Thoracic aorta (tissue), 2 donors: ENCODE data around the gene ANXA8. TPM values are rescaled to one million over a fixed set of nuclear protein-coding genes. Genes with fewer than 3 reads are reported as not detected.

ENCODE experiments used
- ATAC-seq: fragments of 150-250 bp; one replicate; pipeline ENCODE4 v1.8.0; 2017; ENCODE audit warnings: low read depth; ENCODE audit not compliant: insufficient number of reproducible peaks, low FRiP score
- DNase-seq: peaks from one replicate; pipeline ENCODE4 v3.0.0-alpha.2; 2020; ENCODE audit warnings: low spot score
- H3K27ac ChIP-seq, 2 donors: fragments of 200-600 bp; sonication (generic); 1 replicate in 1 of 2; 2 replicates in 1 of 2; pipeline ENCODE4 v1.5.1; 2016; ENCODE audit warnings: mild to moderate bottlenecking in 2 of 2, moderate library complexity in 2 of 2
- H3K27me3 ChIP-seq: fragments of 200-600 bp; sonication (generic); replicated peaks from 2 replicates; pipeline ENCODE4 v1.6.0; 2016; ENCODE audit warnings: mild to moderate bottlenecking; ENCODE audit not compliant: insufficient read depth
- H3K36me3 ChIP-seq: fragments of 200-600 bp; sonication (generic); one replicate; pipeline ENCODE4 v1.5.1; 2016
- H3K4me1 ChIP-seq, 2 donors: fragments of 200-600 bp; sonication (generic); 1 replicate in 1 of 2; 2 replicates in 1 of 2; pipeline versions ENCODE4 v1.5.1 to v1.6.0; 2016; ENCODE audit warnings: low read depth in 2 of 2, mild to moderate bottlenecking in 1 of 2; ENCODE audit not compliant: control insufficient read depth in 1 of 2
- H3K4me3 ChIP-seq: fragments of 200-600 bp; sonication (generic); 2 replicates; pipeline ENCODE4 v1.5.1; 2016; ENCODE audit warnings: mild to moderate bottlenecking
- H3K9me3 ChIP-seq: fragments of 200-600 bp; sonication (generic); 2 replicates; pipeline ENCODE4 v1.5.1; 2016
- total RNA-seq, 2 donors: library from RNA; depleted of rRNA; stranded (reverse); fragments of >200 nt; gene quantifications; one replicate each; pipeline versions ENCODE4 v1.1.0 to v1.2.3, GENCODE V29; 2016
- TF ChIP-seq, protein P1 (sequence below): fragments of 200-600 bp; sonication (generic); IDR thresholded peaks from one replicate; pipeline ENCODE4 v1.5.1; 2019; ENCODE audit warnings: antibody characterized with exemption

Gene ANXA8
- total RNA-seq, 2 donors from 2014 or later = not detected

DNA sequence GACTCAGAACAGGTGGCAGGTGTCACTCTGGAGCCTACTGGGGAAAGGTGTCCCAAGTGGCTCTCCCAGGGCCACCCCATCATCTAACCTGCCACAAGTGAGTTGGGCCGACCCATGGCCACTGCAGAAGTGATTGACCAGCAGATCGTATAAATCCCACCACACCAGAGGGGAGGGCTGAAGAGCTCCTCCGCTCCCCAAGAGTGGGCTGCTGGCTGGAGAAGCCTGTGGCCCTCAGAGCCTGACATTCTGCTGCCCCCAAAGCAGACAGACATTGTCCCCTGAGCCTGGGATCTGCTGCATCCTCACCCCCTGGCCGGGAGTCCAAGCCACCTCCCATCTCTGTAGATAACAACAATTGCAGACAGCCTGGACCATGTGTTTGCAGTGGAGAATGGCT is 36.7 kb downstream of the ANXA8 start:
- ATAC-seq (no peak), DNase-seq (no peak)
- no peak overlapping the region for H3K4me3 ChIP-seq

DNA sequence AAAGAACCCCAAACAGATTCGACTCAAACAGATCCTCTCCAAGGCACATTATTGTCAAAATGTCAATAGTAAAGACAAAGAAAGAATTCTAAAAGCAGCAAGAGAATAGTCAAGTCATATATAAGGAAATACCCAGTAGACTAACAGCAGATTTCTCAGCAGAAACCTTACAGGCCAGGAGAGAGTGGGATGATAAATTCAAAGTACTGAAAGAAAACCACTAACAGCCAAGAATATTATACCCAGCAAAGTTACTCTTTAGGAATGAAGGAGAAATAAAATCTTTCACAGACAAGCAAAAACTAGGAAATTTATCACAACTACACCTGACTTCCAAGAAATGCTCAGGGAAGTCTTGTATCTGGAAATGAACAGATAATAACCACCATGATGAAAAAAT is 38.2 kb downstream of the ANXA8 start:
- no peak for ATAC-seq
- TF ChIP-seq, protein P1, sequence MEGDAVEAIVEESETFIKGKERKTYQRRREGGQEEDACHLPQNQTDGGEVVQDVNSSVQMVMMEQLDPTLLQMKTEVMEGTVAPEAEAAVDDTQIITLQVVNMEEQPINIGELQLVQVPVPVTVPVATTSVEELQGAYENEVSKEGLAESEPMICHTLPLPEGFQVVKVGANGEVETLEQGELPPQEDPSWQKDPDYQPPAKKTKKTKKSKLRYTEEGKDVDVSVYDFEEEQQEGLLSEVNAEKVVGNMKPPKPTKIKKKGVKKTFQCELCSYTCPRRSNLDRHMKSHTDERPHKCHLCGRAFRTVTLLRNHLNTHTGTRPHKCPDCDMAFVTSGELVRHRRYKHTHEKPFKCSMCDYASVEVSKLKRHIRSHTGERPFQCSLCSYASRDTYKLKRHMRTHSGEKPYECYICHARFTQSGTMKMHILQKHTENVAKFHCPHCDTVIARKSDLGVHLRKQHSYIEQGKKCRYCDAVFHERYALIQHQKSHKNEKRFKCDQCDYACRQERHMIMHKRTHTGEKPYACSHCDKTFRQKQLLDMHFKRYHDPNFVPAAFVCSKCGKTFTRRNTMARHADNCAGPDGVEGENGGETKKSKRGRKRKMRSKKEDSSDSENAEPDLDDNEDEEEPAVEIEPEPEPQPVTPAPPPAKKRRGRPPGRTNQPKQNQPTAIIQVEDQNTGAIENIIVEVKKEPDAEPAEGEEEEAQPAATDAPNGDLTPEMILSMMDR = no peak

More for the DNA sequence above, 36.7 kb downstream of the ANXA8 start:
- no peaks in the 10 kb centered on the region for H3K4me1 ChIP-seq
- no peak overlapping the region for H3K27ac ChIP-seq
- H3K27me3 ChIP-seq = no peaks in the 10 kb centered on the region
- TF ChIP-seq, protein P1 = no peak
- no peaks in the 10 kb centered on the region for H3K36me3 ChIP-seq
- peaks cover 5% of the 10 kb centered on the region for H3K9me3 ChIP-seq

GRCh38 chr10:47444047-47444446 is 39.9 kb downstream of the ANXA8 start:
- no peak for ATAC-seq
- no peaks in the 10 kb centered on the region for H3K36me3 ChIP-seq

More for the DNA sequence above, 38.2 kb downstream of the ANXA8 start:
- no peaks in the 10 kb centered on the region for H3K27me3 ChIP-seq
- no peak for DNase-seq
- no peak overlapping the region for H3K4me3 ChIP-seq
- no peak overlapping the region for H3K27ac ChIP-seq
- no peaks in the 10 kb centered on the region for H3K4me1 ChIP-seq
- H3K9me3 ChIP-seq = peaks cover 5% of the 10 kb centered on the region
- no peaks in the 10 kb centered on the region for H3K36me3 ChIP-seq

DNA sequence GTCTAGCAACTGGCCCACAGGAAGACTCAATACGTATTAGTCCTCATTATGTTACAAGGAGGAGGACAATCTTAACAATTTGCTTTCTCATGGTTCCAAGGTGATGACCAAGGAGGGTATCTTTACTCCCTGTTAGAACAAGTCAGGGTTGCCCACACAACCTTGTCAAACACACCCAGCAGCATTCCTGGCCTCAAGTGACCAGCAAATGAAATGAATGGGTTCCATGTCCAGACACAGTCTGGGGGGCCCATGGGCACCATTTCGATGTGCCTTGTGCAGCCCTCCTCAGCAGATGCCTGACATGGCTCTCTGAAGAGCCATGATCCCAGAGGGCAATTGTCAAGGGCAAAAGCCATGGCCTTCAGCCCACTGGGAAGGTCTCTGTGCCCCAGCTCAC is 40.8 kb downstream of the ANXA8 start:
- DNase-seq = no peak
- Histone ChIP-seq H3K9me3 (peaks cover 5% of the 10 kb centered on the region), H3K4me1 (no peaks in the 10 kb centered on the region), H3K27ac (no peak overlapping the region), H3K4me3 (no peak overlapping the region), H3K36me3 (no peaks in the 10 kb centered on the region), H3K27me3 (no peaks in the 10 kb centered on the region)
- TF ChIP-seq, protein P1 = no peak
- no peak for ATAC-seq

More at GRCh38 chr10:47444047-47444446, 39.9 kb downstream of the ANXA8 start:
- DNase-seq = no peak
- TF ChIP-seq, protein P1 = no peak
- H3K4me3 ChIP-seq = no peak overlapping the region
- H3K27me3 ChIP-seq = no peaks in the 10 kb centered on the region
- H3K9me3 ChIP-seq = peaks cover 5% of the 10 kb centered on the region
- no peaks in the 10 kb centered on the region for H3K4me1 ChIP-seq
- H3K27ac ChIP-seq = no peak overlapping the region

DNA sequence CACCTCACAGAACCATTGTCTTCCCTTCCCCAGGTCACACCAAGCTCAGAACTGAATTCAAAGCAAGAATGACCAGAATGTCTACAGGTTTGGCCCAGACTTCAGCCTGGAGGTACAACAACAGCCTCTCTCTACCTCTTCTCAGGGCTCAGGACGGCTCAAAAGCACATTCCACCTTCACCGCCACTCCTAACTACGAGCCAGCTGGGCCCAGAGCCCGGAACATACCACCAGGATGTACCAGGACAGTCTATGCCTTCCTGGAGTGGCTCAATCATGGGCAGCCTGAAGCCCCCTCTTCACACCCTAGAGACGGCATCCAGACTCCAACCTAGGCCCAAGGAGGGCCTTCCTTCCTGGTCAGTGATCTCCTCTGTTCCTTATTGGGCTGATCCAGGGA is 41.6 kb downstream of the ANXA8 start:
- Histone ChIP-seq H3K27me3 (no peaks in the 10 kb centered on the region), H3K36me3 (no peaks in the 10 kb centered on the region), H3K4me1 (no peaks in the 10 kb centered on the region), H3K27ac (no peak overlapping the region), H3K9me3 (peaks cover 5% of the 10 kb centered on the region), H3K4me3 (no peak overlapping the region)
- no peak for ATAC-seq
- TF ChIP-seq, protein P1 = no peak
- DNase-seq = no peak
